HG03139 (cell line): ENCODE measurements around the gene KEAP1.

Source experiments
- ATAC-seq: cut with Tn5 transposase; IDR thresholded peaks from one replicate; pipeline ENCODE4 v1.9.1; 2021; ENCODE audit not compliant: unreplicated experiment

The KEAP1 gene

DNA sequence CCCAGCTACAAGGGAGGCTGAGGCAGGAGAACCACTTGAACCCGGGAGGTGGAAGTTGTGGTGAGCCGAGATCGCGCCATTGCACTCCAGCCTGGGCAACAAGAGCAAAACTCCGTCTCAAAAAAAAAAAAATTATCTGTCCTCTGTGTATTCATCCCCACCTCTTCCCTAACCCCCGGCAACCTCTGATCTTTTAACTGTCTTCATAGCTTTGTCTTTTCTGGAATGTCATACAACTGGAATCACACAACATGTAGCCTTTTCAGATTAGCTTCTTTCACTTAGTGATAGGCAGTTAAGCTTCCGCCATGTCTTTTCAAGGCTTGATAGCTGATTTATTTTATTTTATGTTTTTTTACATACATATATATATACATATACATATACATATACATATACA lies 22.5 kb upstream of the KEAP1 start:
- no peak for ATAC-seq

- no peak for ATAC-seq
Observed at GRCh38 chr19:10523135-10523636, 20.0 kb upstream of the KEAP1 start.

DNA sequence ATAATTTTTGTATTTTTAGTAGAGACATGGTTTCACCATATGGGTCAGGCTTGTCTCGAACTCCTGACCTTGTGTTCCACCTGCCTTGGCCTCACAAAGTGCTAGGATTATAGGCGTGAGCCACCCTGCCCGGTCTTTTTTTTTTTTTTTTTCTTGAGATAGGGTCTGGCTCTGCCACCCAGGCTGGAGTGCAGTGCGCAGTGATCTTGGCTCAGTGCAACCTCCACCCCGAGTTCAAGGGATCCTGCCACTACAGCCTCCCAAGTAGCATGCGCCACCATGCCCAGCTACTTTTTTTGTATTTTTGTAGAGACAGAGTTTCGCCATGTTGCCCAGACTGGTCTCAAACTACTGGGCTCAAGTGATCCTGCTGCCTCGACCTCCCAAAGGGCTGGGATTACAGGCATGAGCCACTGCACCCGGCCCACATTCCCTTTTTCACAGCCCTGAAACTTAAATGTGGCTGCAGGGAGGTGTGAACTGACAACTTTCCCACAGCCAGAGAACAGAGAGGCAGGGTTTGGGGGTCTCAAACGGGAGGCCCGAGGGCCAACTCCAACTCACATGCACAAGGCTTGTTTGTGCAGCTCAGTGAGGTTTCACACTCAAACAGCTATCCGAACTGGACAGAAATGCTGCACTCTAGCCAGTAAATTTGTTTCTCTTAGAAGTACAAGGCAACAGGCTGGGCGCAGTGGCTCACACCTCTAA lies 18.5 kb upstream of the KEAP1 start:
- no peak for ATAC-seq

GRCh38 chr19:10520652-10521318 lies 17.6 kb upstream of the KEAP1 start:
- no peak for ATAC-seq

DNA sequence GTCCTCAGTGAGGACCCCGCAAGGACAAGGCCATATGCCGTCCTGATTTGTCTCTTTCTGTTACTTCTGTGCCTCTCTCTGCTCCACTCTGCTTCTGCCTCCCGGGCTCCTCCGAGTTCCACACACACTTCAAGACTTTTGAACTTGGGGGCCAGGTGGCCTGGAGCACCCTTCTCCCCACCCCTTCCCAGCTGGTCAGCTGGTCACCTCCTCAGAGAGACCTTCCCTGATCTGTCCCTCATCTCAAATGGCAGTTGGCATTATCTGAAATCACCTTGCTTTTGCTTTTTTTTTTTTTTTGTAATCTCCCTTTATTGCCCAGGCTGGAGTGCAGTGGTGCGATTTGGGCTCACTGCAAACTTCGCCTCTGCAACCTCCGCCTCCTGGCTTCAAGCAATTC lies 16.3 kb upstream of the KEAP1 start:
- ATAC-seq, result no peak

- ATAC-seq, result no peak
Observed at GRCh38 chr19:10518444-10519361, 15.5 kb upstream of the KEAP1 start.

DNA sequence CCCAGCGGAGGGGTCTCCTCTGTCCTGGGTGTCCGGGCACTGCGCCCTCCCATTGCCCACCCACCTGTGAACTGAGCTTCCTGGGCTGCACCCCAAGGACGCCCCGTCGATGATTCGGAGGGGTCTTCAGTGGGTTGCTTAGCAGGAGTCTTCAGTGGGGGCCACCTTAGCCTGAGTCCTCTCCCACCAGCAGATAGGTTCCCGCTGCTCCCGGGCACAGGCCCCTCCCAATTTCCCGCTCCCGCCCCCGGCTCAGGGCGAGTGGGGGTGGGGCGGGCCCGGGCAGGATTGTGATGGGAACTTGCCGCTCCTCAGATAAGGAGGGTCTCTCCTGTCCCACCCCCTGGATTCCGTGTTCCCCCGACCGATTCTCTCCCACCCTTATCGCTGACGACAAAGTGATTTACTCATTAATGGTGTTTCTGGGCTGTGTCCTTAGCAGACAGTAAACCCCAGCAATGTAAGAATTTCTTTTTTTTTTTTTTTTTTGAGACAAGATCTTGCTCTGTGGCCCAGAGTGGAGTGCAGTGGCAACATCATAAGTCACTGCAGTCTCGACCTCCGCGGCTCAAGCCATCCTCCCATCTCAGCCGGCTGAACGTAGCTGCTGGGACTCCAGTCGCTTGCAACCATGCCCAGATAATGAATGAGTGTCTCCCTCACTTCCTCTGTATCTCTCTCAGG lies 14.7 kb upstream of the KEAP1 start:
- ATAC-seq, result no peak

GRCh38 chr19:10517361-10517759 lies 14.2 kb upstream of the KEAP1 start, which contains the start of gene S1PR5:
Gene S1PR5 (minus strand): TSS chr19:10517447. CDS start chr19:10515011, 2,436 bp downstream.
- no peak for ATAC-seq

DNA sequence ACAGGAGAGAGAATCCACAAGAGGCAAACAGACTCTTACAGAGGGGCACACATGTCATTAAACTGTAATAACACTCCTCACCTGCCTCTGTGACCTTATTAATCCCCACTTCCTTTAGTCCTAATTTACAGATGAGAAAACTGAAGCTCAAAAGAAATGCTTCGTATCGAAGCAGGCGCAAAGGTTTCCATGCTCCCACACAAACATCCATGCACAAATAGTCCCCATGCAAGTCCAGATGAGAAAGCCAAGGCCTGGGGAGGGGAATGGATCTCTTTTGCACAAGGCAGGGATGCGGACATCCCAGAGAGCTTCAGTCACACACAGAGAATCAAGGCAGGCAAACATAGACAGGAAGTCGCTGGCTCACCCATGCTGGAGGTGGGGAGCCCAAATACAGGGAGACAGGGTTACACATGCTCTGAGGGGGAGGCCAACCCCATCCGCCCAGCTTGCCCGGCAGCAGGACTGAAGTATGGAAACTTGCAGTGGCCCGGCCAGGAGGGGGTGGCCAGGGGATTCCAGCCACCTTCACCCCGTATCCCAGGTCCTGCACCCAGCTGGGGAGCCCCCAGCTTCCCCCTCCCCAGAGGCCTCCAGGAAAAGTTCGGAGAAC lies 13.6 kb upstream of the KEAP1 start:
- ATAC-seq, result no peak

GRCh38 chr19:10516064-10516385 lies 12.9 kb upstream of the KEAP1 start:
- ATAC-seq, result no peak

- ATAC-seq, result no peak
Observed at GRCh38 chr19:10514211-10515145, 11.3 kb upstream of the KEAP1 start.

DNA sequence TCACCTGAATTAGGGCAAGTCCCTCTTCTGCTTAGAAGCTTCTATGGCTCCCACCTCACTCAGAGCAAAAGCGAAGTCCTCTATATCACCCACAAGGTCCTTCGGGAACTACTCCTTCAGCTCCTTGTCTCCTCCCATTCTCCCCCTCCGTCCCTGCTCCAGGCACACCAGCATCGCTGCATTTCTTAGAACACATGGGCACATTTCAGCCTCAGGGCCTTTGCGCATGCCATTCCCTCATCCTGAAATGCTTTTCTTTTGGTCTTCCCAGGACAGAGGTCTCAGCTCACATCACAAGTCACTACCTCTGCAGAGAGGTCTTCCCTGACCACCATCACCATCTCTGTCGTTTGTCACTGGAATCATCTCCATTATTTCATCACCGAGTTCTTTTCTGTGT lies 10.1 kb upstream of the KEAP1 start:
- ATAC-seq, result no peak

- ATAC-seq, result no peak
Observed at GRCh38 chr19:10510301-10510802, 7.2 kb upstream of the KEAP1 start.

DNA sequence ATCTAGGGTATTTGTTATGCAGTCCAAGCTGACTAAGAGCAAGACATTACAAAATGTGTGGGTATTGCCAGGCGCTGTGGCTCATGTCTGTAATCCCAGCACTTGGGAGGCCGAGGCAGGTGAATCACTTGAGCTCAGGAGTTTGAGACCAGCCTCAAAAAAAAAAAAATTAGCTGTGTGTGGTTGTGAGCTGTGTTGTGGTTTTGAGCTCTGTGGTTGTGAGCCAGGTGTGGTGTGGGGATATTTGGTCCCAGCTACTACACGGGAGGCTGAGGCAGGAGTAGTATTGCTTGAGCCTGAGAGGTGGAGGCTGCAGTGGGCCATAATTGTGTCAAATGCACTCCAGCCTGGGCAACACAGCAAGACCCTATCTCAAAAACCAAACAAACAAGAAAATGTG lies 5.6 kb upstream of the KEAP1 start:
- no peak for ATAC-seq

- ATAC-seq, result no peak
Observed at GRCh38 chr19:10508036-10508435, 4.9 kb upstream of the KEAP1 start.

DNA sequence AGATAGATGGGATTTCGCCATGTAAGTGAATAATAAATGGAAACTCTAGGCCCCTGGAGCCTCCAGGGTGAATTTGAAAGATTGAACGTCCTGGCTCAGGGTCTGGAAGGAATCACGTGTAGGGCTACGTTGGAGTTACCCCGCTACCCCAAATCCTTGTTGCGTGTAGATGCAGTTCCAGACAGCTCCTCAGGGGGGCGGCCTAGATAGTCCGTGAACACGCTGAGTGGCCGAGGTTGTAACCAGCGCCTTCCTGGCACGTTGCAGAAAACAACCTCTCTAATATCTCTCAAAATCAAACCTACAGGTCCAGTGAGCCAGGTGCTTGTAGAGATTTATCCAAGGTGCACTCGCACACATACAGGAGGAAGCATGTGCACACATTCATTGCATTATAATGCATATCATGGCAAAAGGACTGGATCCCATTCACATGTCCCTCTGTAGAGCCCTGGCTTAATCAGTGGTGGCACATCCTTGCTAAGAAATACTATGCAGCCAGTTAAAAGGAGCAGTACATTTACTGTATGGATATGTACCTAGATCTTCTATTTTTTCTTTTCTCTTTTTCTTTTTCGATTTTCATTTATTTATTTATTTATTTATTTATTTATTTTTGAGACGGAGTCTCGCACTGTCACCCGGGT lies 2.5 kb upstream of the KEAP1 start:
- no peak for ATAC-seq

DNA sequence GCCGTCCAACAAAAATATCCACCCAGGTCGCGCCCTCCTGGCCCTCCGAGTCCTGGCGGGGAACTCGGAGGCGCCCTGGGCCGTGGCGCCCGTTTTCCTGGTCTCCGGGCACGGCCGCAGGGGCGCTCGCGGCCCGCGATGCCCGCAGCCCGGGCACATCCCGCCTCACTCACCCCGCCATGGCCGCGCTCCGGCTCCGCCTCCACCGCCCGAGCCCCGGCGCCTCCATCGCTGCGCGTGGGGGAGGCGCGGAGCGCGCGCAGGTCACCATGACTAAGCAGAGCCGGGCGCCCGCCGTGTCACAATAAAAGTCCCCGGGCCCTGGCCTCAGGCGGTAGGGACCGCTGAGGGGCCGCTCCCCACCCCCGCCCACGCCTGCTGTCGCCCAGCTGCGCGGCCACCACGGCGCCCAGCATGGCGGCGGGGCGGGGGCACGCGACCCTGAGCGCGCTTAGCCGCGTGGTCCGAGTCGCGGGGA lies 593 bp downstream of the KEAP1 start:
- ATAC-seq, result peak; percentile 77

- ATAC-seq, result peak; percentile 20
Observed at GRCh38 chr19:10501971-10502523, 1.1 kb downstream of the KEAP1 start.
